ENCODE measurements around the gene AMPH. TPM values are rescaled to one million over a fixed set of nuclear protein-coding genes. Genes with fewer than 3 reads are reported as not detected.

The AMPH gene
- total RNA-seq (under 1 TPM; 0.14 to 0.26 TPM), polyA plus RNA-seq (under 1 TPM in 1 of 2 donors, not detected in 1; 0.09 TPM)

DNA sequence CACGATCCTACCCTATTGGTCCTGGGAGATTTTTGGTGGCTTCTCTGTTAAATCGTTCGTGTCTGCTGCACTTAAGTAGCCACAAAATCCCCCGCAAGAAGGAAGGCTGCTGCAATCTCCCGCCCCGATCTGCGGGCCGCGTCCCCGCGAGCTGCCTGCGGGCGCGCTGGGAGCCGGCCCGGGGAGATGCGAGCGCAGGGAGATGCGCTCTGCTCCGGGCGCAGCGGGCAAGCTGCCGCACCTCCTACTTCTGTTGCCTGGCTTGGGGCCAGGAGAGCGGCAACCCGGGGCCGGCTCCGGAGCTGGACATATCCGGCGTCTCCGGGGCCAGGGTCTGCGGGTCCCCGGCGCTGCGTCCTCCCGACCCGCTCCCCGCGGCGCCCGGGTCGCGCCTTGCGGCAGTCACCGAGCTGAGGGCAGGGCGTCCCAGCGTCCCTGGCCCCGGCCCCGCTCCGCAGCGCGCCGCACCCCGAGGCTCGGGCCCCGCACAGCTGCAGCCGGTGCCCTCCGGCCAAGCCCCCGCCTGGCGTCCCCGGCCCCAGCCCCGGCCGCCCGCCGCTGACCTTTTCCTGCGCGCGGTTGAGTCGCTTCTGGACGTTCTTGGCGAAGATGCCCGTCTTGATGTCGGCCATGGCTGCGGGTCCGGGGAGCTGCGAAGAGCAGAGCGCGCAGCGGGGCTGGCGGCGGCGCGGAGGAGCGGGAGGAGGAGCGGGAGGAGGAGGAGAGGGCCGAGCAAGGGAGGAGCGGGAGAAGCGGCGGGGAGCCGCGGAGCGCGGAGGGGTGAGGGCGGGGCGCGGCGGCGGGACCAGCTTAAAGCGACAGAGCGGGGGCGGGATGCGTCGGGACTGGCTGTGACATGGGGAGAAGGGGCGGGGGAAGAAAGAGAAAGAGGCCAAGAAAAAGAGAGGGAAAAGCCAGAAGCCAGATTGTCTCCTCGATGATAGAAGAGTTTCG lies at the start of gene AMPH:
Gene AMPH, minus strand, starts transcription at position 654 of the 954 bp plus-strand sequence. Its CDS starts 22 bp downstream, at position 632.
- peaks cover 36 to 45% of the 10 kb centered on the region in 2 donors for H3K27me3 Mint-ChIP-seq
- Histone ChIP-seq H3K27me3 (ENCODE audit: insufficient read depth, low read length) (peaks cover 10% of the 10 kb centered on the region), H3K9me3 (ENCODE audit: control insufficient read depth in 1 of 2, low read length in 2 of 2) (no peaks in the 10 kb centered on the region), H3K36me3 (ENCODE audit: insufficient read depth, low read length) (no peaks in the 10 kb centered on the region), H3K27ac (ENCODE audit: low read depth, low read length) (no peak within 1 kb of the TSS), H3K4me1 (ENCODE audit: insufficient read depth, low read length) (no peaks in the 10 kb centered on the region), H3K4me3 (ENCODE audit: low read length in 2 of 2) (no peak within 1 kb of the TSS)
- peak within 1 kb of the TSS; percentile 66 to 80 (median 72) for H3K4me3 Mint-ChIP-seq
- no peak for DNase-seq
- peaks cover 3 to 18% (median 9%) of the 10 kb centered on the region in 4 donors for H3K4me1 Mint-ChIP-seq
- no peaks in the 10 kb centered on the region for H3K36me3 Mint-ChIP-seq
- ChIA-PET CTCF (ENCODE audit: partially characterized antibody) (interaction anchor here (1.2 kb wide), 1 partner anchor 18 kb away, joined by 3 read pairs; no protein-coding TSS in a partner anchor), POLR2A (ENCODE audit: partially characterized antibody) (no interaction called here)
- peak within 1 kb of the TSS in 1 of 7 donors; percentile 19 for H3K27ac Mint-ChIP-seq
- H3K9me3 Mint-ChIP-seq: peaks cover 0 to 5% (median 1%) of the 10 kb centered on the region in 8 donors
- intact Hi-C loops (cut with micrococcal nuclease): no loop called here

DNA sequence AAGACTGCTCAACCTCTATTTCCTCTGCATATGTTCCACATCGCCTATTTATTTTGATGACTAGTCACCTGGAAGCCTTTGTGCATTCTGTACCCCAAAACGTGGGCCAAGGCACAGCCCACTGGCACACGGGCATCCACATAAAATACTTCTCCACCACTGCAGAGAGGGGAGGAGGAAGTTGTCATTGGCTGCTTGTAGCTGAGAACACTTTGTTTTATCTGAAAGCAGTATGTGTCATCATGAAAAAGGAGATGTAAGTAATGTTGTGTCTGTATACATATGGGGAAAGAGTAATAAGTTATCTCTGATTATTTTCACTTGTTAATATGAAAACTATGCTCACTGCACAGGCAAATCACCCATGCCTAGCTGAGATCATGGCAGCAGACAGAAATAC lies 48.2 kb upstream of the AMPH start:
- H3K4me3 ChIP-seq (ENCODE audit: low read length in 2 of 2): no peak overlapping the region
- H3K9me3 Mint-ChIP-seq: peaks cover 0 to 1% (median 0%) of the 10 kb centered on the region in 8 donors
- H3K4me1 ChIP-seq (ENCODE audit: insufficient read depth, low read length): no peaks in the 10 kb centered on the region
- H3K36me3 ChIP-seq (ENCODE audit: insufficient read depth, low read length): no peaks in the 10 kb centered on the region
- H3K27me3 ChIP-seq (ENCODE audit: insufficient read depth, low read length): no peaks in the 10 kb centered on the region
- intact Hi-C loops (cut with micrococcal nuclease): no loop called here
- H3K9me3 ChIP-seq (ENCODE audit: control insufficient read depth in 1 of 2, low read length in 2 of 2): no peaks in the 10 kb centered on the region
- H3K27ac Mint-ChIP-seq: no peak overlapping the region
- H3K4me3 Mint-ChIP-seq: no peak overlapping the region
- no peaks in the 10 kb centered on the region for H3K4me1 Mint-ChIP-seq
- POLR2A ChIA-PET (ENCODE audit: partially characterized antibody): no interaction called here
- DNase-seq: no peak
- no peaks in the 10 kb centered on the region for H3K36me3 Mint-ChIP-seq
- peaks cover 5 to 7% of the 10 kb centered on the region in 2 donors for H3K27me3 Mint-ChIP-seq
- CTCF ChIA-PET (ENCODE audit: partially characterized antibody): interaction anchor here (1.7 kb wide), 1 partner anchor 10 kb away, joined by 5 read pairs; no protein-coding TSS in a partner anchor
- H3K27ac ChIP-seq (ENCODE audit: low read depth, low read length): no peak overlapping the region

DNA sequence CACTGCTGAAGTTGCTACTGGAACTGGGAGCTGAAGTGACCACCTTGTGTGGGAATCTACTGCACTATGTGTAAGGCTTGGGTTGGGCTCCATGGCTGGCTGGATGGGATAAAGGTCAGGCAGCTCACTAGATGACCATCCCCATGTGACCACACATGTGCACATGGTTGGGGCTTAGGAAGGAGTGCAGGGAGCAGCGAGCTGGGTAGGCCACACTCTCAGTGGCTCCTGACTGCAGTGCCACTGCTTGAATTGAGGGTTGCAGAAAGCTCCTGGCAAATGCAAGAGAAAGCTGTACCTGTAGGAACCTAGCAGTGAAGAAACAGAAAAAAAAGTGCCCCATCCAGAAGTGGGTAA lies 47.5 kb upstream of the AMPH start:
- H3K27me3 Mint-ChIP-seq: peaks cover 5% of the 10 kb centered on the region in 2 donors
- no peak overlapping the region for H3K27ac ChIP-seq (ENCODE audit: low read depth, low read length)
- ChIA-PET CTCF (ENCODE audit: partially characterized antibody) (interaction anchor here (1.7 kb wide), 1 partner anchor 9 kb away, joined by 5 read pairs; no protein-coding TSS in a partner anchor), POLR2A (ENCODE audit: partially characterized antibody) (no interaction called here)
- no peaks in the 10 kb centered on the region for H3K36me3 ChIP-seq (ENCODE audit: insufficient read depth, low read length)
- no peaks in the 10 kb centered on the region for H3K36me3 Mint-ChIP-seq
- intact Hi-C loops (cut with micrococcal nuclease): no loop called here
- H3K4me1 ChIP-seq (ENCODE audit: insufficient read depth, low read length): no peaks in the 10 kb centered on the region
- H3K27me3 ChIP-seq (ENCODE audit: insufficient read depth, low read length): no peaks in the 10 kb centered on the region
- H3K4me3 Mint-ChIP-seq: no peak overlapping the region
- H3K4me3 ChIP-seq (ENCODE audit: low read length in 2 of 2): no peak overlapping the region
- H3K4me1 Mint-ChIP-seq: no peaks in the 10 kb centered on the region
- no peak overlapping the region for H3K27ac Mint-ChIP-seq
- H3K9me3 ChIP-seq (ENCODE audit: control insufficient read depth in 1 of 2, low read length in 2 of 2): no peaks in the 10 kb centered on the region
- peaks cover 0 to 1% (median 0%) of the 10 kb centered on the region in 8 donors for H3K9me3 Mint-ChIP-seq
- DNase-seq: no peak

DNA sequence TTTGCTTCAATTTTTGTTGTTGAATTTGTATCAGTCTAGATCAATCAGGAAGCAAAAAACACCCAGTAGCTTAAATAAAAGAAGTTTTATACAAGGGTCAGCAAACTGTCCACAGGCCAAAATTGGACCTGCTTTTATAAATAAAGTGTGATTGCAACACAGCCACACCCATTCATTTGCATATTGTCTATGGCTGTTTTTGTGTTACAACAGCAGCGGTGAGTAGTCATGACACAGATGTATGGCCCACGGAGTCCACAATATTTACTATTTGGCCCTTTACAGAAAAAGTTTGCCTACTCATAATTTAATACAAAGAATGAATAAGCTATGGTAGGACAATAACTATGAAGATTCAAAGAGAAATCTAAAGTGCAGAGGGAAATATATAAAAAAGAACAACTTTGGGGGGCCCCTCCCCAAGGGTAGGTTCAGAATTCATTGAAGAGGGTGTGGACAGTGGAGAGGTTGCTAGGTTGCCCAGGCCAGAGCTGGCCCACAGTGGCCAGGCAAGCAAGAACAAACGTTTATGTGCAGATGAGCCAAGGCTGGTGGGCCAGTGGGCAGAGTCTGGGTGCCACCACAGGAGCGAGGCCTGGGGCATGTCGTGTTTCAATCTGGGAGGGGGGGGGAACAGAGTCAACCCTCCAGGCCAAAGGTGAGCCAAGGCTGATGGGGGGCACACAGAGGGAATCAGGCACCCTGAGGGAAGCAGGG lies 47.0 kb upstream of the AMPH start:
- CTCF ChIA-PET (ENCODE audit: partially characterized antibody): interaction anchor here (1.7 kb wide), 1 partner anchor 8 kb away, joined by 5 read pairs; no protein-coding TSS in a partner anchor
- POLR2A ChIA-PET (ENCODE audit: partially characterized antibody): no interaction called here
- intact Hi-C loops (cut with micrococcal nuclease): no loop called here

DNA sequence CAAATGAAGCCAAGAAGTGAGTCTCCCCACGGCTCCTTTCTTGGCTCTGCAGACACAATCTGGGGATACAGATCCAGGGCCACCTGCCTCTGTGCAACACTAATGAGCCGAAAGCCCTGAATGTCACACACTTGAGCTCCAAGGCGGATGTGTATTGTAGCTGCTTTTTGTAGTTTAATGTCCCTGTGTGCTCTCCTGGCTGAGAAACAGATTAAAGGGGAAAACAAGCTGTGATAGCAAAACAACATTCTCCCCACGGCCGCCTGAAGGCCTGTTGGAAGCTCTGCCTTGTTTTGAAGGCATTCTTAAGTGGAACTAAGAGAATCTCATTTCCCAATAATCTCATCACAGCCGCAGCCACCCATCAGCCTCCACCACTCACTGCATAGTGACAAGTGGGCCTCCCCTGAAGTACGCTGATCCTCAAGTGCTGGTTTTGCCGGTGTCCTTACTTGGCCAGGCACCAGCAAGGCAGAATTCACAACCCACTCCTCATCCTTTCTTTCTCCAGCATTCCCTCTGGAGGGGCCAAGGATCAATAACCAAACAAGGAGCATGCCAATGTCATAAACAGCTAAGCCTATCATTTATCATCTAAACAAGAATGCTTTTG lies 44.4 kb upstream of the AMPH start:
- Mint-ChIP-seq H3K4me1 (no peaks in the 10 kb centered on the region), H3K4me3 (no peak overlapping the region), H3K9me3 (peaks cover 0 to 3% (median 0%) of the 10 kb centered on the region in 8 donors), H3K27me3 (peaks cover 6 to 9% of the 10 kb centered on the region in 2 donors), H3K27ac (no peak overlapping the region), H3K36me3 (no peaks in the 10 kb centered on the region)
- H3K9me3 ChIP-seq (ENCODE audit: control insufficient read depth in 1 of 2, low read length in 2 of 2): no peaks in the 10 kb centered on the region
- DNase-seq: no peak
- H3K4me1 ChIP-seq (ENCODE audit: insufficient read depth, low read length): no peaks in the 10 kb centered on the region
- H3K4me3 ChIP-seq (ENCODE audit: low read length in 2 of 2): no peak overlapping the region
- H3K27me3 ChIP-seq (ENCODE audit: insufficient read depth, low read length): no peaks in the 10 kb centered on the region
- no peak overlapping the region for H3K27ac ChIP-seq (ENCODE audit: low read depth, low read length)
- CTCF ChIA-PET (ENCODE audit: partially characterized antibody): no interaction called here
- POLR2A ChIA-PET (ENCODE audit: partially characterized antibody): no interaction called here
- intact Hi-C loops (cut with micrococcal nuclease): no loop called here
- no peaks in the 10 kb centered on the region for H3K36me3 ChIP-seq (ENCODE audit: insufficient read depth, low read length)

More for the DNA sequence above, 47.0 kb upstream of the AMPH start:
- Histone ChIP-seq H3K4me1 (ENCODE audit: insufficient read depth, low read length) (no peaks in the 10 kb centered on the region), H3K4me3 (ENCODE audit: low read length in 2 of 2) (no peak overlapping the region), H3K9me3 (ENCODE audit: control insufficient read depth in 1 of 2, low read length in 2 of 2) (no peaks in the 10 kb centered on the region), H3K36me3 (ENCODE audit: insufficient read depth, low read length) (no peaks in the 10 kb centered on the region), H3K27ac (ENCODE audit: low read depth, low read length) (no peak overlapping the region), H3K27me3 (ENCODE audit: insufficient read depth, low read length) (no peaks in the 10 kb centered on the region)
- H3K4me1 Mint-ChIP-seq: no peaks in the 10 kb centered on the region
- H3K36me3 Mint-ChIP-seq: no peaks in the 10 kb centered on the region
- DNase-seq: no peak
- H3K4me3 Mint-ChIP-seq: no peak overlapping the region
- no peak overlapping the region for H3K27ac Mint-ChIP-seq
- peaks cover 0 to 1% (median 0%) of the 10 kb centered on the region in 8 donors for H3K9me3 Mint-ChIP-seq
- H3K27me3 Mint-ChIP-seq: peaks cover 2 to 4% of the 10 kb centered on the region in 2 donors

DNA sequence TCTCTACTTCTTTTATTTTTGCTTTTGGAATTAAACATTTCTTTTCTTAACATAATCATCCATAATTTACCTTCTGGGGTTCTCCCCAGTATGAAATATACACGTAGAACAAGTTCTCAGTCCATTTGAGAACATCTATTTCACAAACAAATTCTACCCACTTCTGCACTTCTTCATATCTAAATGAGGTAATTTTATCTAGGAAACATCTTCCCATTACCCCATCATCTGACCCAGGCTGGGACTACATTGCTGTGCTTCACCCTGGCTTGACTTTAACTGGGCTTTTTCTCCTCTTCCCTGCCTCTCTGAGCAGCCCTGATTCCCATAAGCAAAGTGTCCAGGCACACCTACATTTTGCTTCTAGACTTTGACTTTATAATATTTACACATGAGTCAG lies 43.3 kb upstream of the AMPH start:
- H3K9me3 ChIP-seq (ENCODE audit: control insufficient read depth in 1 of 2, low read length in 2 of 2): no peaks in the 10 kb centered on the region
- Mint-ChIP-seq H3K4me3 (no peak overlapping the region), H3K27ac (no peak overlapping the region), H3K36me3 (no peaks in the 10 kb centered on the region), H3K4me1 (no peaks in the 10 kb centered on the region), H3K9me3 (peaks cover 0 to 3% (median 0%) of the 10 kb centered on the region in 8 donors), H3K27me3 (peaks cover 4 to 11% of the 10 kb centered on the region in 2 donors)
- ChIA-PET CTCF (ENCODE audit: partially characterized antibody) (interaction anchor here (1.0 kb wide), 1 partner anchor 9 kb away, joined by 3 read pairs; no protein-coding TSS in a partner anchor), POLR2A (ENCODE audit: partially characterized antibody) (no interaction called here)
- no peaks in the 10 kb centered on the region for H3K36me3 ChIP-seq (ENCODE audit: insufficient read depth, low read length)
- intact Hi-C loops (cut with micrococcal nuclease): no loop called here
- no peak overlapping the region for H3K4me3 ChIP-seq (ENCODE audit: low read length in 2 of 2)
- H3K27me3 ChIP-seq (ENCODE audit: insufficient read depth, low read length): no peaks in the 10 kb centered on the region
- no peaks in the 10 kb centered on the region for H3K4me1 ChIP-seq (ENCODE audit: insufficient read depth, low read length)
- no peak for DNase-seq
- no peak overlapping the region for H3K27ac ChIP-seq (ENCODE audit: low read depth, low read length)
